Stomach smooth muscle (tissue), 2 donors: ENCODE results near the gene HACD2.

Experiments used
- H3K27ac ChIP-seq: one replicate; pipeline ENCODE4 v1.7.0; 2013; ENCODE audit warnings: mild to moderate bottlenecking, low read length, inconsistent platforms
- H3K27me3 ChIP-seq, 2 donors: one replicate each; pipeline ENCODE4 v1.7.0; 2013; ENCODE audit warnings: low read length in 2 of 2; ENCODE audit not compliant: insufficient read depth in 2 of 2, control insufficient read depth in 1 of 2
- H3K36me3 ChIP-seq, 2 donors: one replicate each; pipeline ENCODE4 v1.7.0; 2013; ENCODE audit warnings: low read length in 2 of 2; ENCODE audit not compliant: control insufficient read depth in 2 of 2, insufficient read depth in 2 of 2
- H3K4me1 ChIP-seq: one replicate; pipeline ENCODE4 v1.7.0; 2013; ENCODE audit warnings: low read length; ENCODE audit not compliant: control insufficient read depth, insufficient read depth
- H3K4me3 ChIP-seq, 2 donors: one replicate each; pipeline ENCODE4 v1.7.0; 2013; ENCODE audit warnings: low read length in 2 of 2
- H3K9ac ChIP-seq, 2 donors: one replicate each; pipeline ENCODE4 v1.7.0; 2013; ENCODE audit warnings: low read length in 2 of 2, mild to moderate bottlenecking in 1 of 2
- H3K9me3 ChIP-seq, 2 donors: one replicate each; pipeline ENCODE4 v1.7.0; 2013; ENCODE audit warnings: low read length in 2 of 2; ENCODE audit not compliant: control insufficient read depth in 2 of 2
- donor health status: healthy.
- donor health status: Pancreatic carcinoma.

Gene HACD2

GRCh38 chr3:123571264-123571972, 13.4 kb downstream of the HACD2 start:
- H3K4me1 ChIP-seq = peaks cover 3% of the 10 kb centered on the region
- H3K9me3 ChIP-seq = no peaks in the 10 kb centered on the region
- H3K9ac ChIP-seq = no peak overlapping the region
- no peaks in the 10 kb centered on the region for H3K27me3 ChIP-seq
- no peak overlapping the region for H3K27ac ChIP-seq
- H3K36me3 ChIP-seq = peaks cover 0 to 2% of the 10 kb centered on the region in 2 donors
- no peak overlapping the region for H3K4me3 ChIP-seq

GRCh38 chr3:123568875-123569274, 16.0 kb downstream of the HACD2 start:
- Histone ChIP-seq H3K9me3 (no peaks in the 10 kb centered on the region), H3K4me3 (no peak overlapping the region), H3K27ac (no peak overlapping the region), H3K9ac (no peak overlapping the region), H3K27me3 (no peaks in the 10 kb centered on the region), H3K4me1 (peaks cover 3% of the 10 kb centered on the region), H3K36me3 (peaks cover 0 to 2% of the 10 kb centered on the region in 2 donors)

GRCh38 chr3:123568034-123568433, 16.8 kb downstream of the HACD2 start:
- no peak overlapping the region for H3K9ac ChIP-seq
- no peak overlapping the region for H3K4me3 ChIP-seq
- peaks cover 0 to 2% of the 10 kb centered on the region in 2 donors for H3K36me3 ChIP-seq
- H3K27me3 ChIP-seq = no peaks in the 10 kb centered on the region
- no peaks in the 10 kb centered on the region for H3K9me3 ChIP-seq
- H3K27ac ChIP-seq = no peak overlapping the region
- peaks cover 3% of the 10 kb centered on the region for H3K4me1 ChIP-seq

GRCh38 chr3:123564056-123564455, 20.8 kb downstream of the HACD2 start:
- H3K4me1 ChIP-seq = peaks cover 3% of the 10 kb centered on the region
- H3K27me3 ChIP-seq = no peaks in the 10 kb centered on the region
- H3K9ac ChIP-seq = no peak overlapping the region
- H3K27ac ChIP-seq = no peak overlapping the region
- H3K36me3 ChIP-seq = no peaks in the 10 kb centered on the region
- no peaks in the 10 kb centered on the region for H3K9me3 ChIP-seq
- H3K4me3 ChIP-seq = no peak overlapping the region

- H3K27me3 ChIP-seq = no peaks in the 10 kb centered on the region
- H3K9ac ChIP-seq = no peak overlapping the region
- H3K4me1 ChIP-seq = no peaks in the 10 kb centered on the region
- H3K9me3 ChIP-seq = no peaks in the 10 kb centered on the region
- no peak overlapping the region for H3K27ac ChIP-seq
- no peaks in the 10 kb centered on the region for H3K36me3 ChIP-seq
- H3K4me3 ChIP-seq = no peak overlapping the region
Observed at GRCh38 chr3:123562547-123562946, 22.3 kb downstream of the HACD2 start.

GRCh38 chr3:123561188-123561587, 23.7 kb downstream of the HACD2 start:
- H3K9me3 ChIP-seq = no peaks in the 10 kb centered on the region
- no peaks in the 10 kb centered on the region for H3K36me3 ChIP-seq
- H3K27me3 ChIP-seq = no peaks in the 10 kb centered on the region
- no peak overlapping the region for H3K4me3 ChIP-seq
- H3K4me1 ChIP-seq = no peaks in the 10 kb centered on the region
- H3K9ac ChIP-seq = no peak overlapping the region
- H3K27ac ChIP-seq = no peak overlapping the region

GRCh38 chr3:123559040-123559861, 25.6 kb downstream of the HACD2 start:
- no peak overlapping the region for H3K4me3 ChIP-seq
- no peaks in the 10 kb centered on the region for H3K27me3 ChIP-seq
- H3K4me1 ChIP-seq = no peaks in the 10 kb centered on the region
- no peaks in the 10 kb centered on the region for H3K9me3 ChIP-seq
- no peak overlapping the region for H3K9ac ChIP-seq
- H3K27ac ChIP-seq = no peak overlapping the region
- no peaks in the 10 kb centered on the region for H3K36me3 ChIP-seq

- no peak overlapping the region for H3K27ac ChIP-seq
- peaks cover 0 to 2% of the 10 kb centered on the region in 2 donors for H3K9me3 ChIP-seq
- H3K27me3 ChIP-seq = no peaks in the 10 kb centered on the region
- H3K4me3 ChIP-seq = no peak overlapping the region
- H3K9ac ChIP-seq = no peak overlapping the region
- H3K36me3 ChIP-seq = peaks cover 3 to 12% of the 10 kb centered on the region in 2 donors
- no peaks in the 10 kb centered on the region for H3K4me1 ChIP-seq
Observed at GRCh38 chr3:123553536-123553935, 31.3 kb downstream of the HACD2 start.

- Histone ChIP-seq H3K27ac (no peak overlapping the region), H3K36me3 (peaks cover 3 to 12% of the 10 kb centered on the region in 2 donors), H3K9me3 (peaks cover 0 to 2% of the 10 kb centered on the region in 2 donors), H3K27me3 (no peaks in the 10 kb centered on the region), H3K4me3 (no peak overlapping the region), H3K4me1 (peaks cover 6% of the 10 kb centered on the region), H3K9ac (no peak overlapping the region)
Observed at GRCh38 chr3:123552768-123553167, 32.1 kb downstream of the HACD2 start.

GRCh38 chr3:123552095-123552714, 32.6 kb downstream of the HACD2 start:
- no peak overlapping the region for H3K27ac ChIP-seq
- H3K4me3 ChIP-seq = no peak overlapping the region
- no peaks in the 10 kb centered on the region for H3K27me3 ChIP-seq
- no peak overlapping the region for H3K9ac ChIP-seq
- peaks cover 3 to 12% of the 10 kb centered on the region in 2 donors for H3K36me3 ChIP-seq
- H3K9me3 ChIP-seq = peaks cover 0 to 2% of the 10 kb centered on the region in 2 donors
- H3K4me1 ChIP-seq = peaks cover 6% of the 10 kb centered on the region
